Retina (tissue), 1 donor: Measurements from ENCODE around the gene ZNF497.

ENCODE experiments used
- DNase-seq: peaks from one replicate; pipeline ENCODE4 v3.0.0-alpha.2; 2016

The ZNF497 gene

GRCh38 chr19:58305932-58306323 lies 56.6 kb downstream of the ZNF497 start:
- DNase-seq, result no peak

- peak; percentile 95 for DNase-seq
Measured at GRCh38 chr19:58305065-58305931, 57.3 kb downstream of the ZNF497 start, which contains the start of gene ERVK3-1. ERVK3-1 (plus strand) TSS chr19:58305377; CDS start chr19:58312169, 6,792 bp downstream.

GRCh38 chr19:58304748-58305064 lies 57.8 kb downstream of the ZNF497 start:
- no peak for DNase-seq
